ENCODE results near the gene UCHL3. TPM values are rescaled to one million over a fixed set of nuclear protein-coding genes. Genes with fewer than 3 reads are reported as not detected.

Gene UCHL3
- total RNA-seq, 1 donor from 2014 or later: 39.6 TPM

DNA sequence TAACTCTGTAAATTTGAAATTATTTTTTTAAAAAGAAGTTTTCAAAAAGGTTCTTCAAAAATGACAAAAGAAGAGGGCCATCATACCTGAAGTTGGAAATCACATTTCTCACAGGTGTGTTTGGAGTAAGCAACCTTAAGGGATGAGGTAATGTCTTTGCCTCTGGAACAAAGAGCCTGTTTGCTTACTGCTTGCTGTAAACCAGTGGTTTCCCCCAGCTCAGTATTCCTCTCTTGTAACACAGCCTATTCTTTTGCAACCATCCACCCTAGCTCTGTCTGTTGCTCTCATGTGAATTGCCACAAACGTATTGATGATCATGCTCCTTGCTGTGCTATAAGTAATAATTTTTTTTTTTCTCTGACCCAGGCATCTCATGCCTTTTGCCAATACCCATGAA lies 38.1 kb downstream of the UCHL3 start:
- peaks cover 4% of the 10 kb centered on the region for H3K4me1 Mint-ChIP-seq (ENCODE audit: low read depth)
- H3K9me3 Mint-ChIP-seq (ENCODE audit: low read depth): peaks cover 14% of the 10 kb centered on the region
- H3K36me3 Mint-ChIP-seq (ENCODE audit: insufficient read depth): peaks cover 35% of the 10 kb centered on the region
- peak overlapping the region; percentile 78 for H3K27ac Mint-ChIP-seq
- TF ChIP-seq CTCF (IDR thresholded peaks at IDR 0.05; ENCODE audit: unreplicated experiment): no peak
- no peak overlapping the region for H3K4me3 Mint-ChIP-seq (ENCODE audit: low read depth)
- H3K27me3 Mint-ChIP-seq: no peaks in the 10 kb centered on the region
- DNase-seq (ENCODE audit: low spot score, unreplicated experiment): no peak

DNA sequence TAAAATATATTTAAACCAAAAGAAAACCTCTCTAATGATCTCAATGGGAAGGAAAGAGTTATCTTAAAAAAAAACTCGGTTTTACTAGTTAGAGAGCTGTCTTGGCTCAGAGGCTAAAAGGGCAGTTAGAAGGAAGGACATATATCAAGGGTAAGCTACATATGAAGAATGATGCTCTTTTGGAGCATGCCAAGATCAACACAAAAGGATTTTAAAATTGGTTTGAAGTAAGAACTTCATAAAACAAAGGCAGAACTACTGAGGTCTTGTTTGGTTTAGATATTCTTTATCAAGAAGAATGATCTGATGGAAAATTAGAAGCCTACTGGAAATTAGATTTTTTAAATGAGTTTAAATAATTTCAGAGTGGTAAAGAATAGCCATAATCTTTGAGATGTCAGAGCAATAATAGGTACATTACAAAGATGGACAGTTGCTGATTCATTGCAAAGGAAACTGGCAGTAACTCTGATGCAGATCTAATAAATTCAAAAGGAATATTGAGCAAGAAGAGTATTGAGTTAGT lies 47.1 kb downstream of the UCHL3 start:
- no peak for DNase-seq (ENCODE audit: low spot score, unreplicated experiment)
- no peak overlapping the region for H3K4me3 Mint-ChIP-seq (ENCODE audit: low read depth)
- no peaks in the 10 kb centered on the region for H3K27me3 Mint-ChIP-seq
- H3K27ac Mint-ChIP-seq: no peak overlapping the region
- no peaks in the 10 kb centered on the region for H3K9me3 Mint-ChIP-seq (ENCODE audit: low read depth)
- no peak for TF ChIP-seq CTCF (IDR thresholded peaks at IDR 0.05; ENCODE audit: unreplicated experiment)
- H3K4me1 Mint-ChIP-seq (ENCODE audit: low read depth): no peaks in the 10 kb centered on the region
- peaks cover 14% of the 10 kb centered on the region for H3K36me3 Mint-ChIP-seq (ENCODE audit: insufficient read depth)

DNA sequence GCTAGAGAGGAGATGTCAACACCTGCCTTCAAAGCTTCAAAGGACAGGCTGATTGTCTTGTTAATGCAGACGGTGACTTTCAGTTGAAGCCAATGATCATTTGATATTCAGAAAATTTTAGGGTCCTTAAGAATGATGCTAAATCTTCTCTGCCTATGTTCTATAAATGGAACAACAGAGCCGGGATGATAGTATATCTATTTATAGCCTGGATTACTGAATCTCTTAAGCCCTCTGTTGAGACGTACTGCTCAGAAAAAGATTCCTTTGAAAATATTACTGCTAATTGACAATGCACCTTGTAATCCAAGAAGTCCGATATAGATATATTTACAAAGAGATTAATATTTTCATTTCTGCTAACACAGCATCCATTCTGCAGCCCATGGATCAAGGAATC lies 50.8 kb downstream of the UCHL3 start:
- no peak for DNase-seq (ENCODE audit: low spot score, unreplicated experiment)
- TF ChIP-seq CTCF (IDR thresholded peaks at IDR 0.05; ENCODE audit: unreplicated experiment): no peak
- Mint-ChIP-seq H3K4me3 (ENCODE audit: low read depth) (no peak overlapping the region), H3K9me3 (ENCODE audit: low read depth) (no peaks in the 10 kb centered on the region), H3K36me3 (ENCODE audit: insufficient read depth) (peaks cover 12% of the 10 kb centered on the region), H3K27ac (no peak overlapping the region), H3K27me3 (no peaks in the 10 kb centered on the region), H3K4me1 (ENCODE audit: low read depth) (no peaks in the 10 kb centered on the region)

GRCh38 chr13:75603038-75603437 lies 53.4 kb downstream of the UCHL3 start:
- Mint-ChIP-seq H3K27me3 (no peaks in the 10 kb centered on the region), H3K4me3 (ENCODE audit: low read depth) (no peak overlapping the region), H3K27ac (no peak overlapping the region), H3K36me3 (ENCODE audit: insufficient read depth) (peaks cover 10% of the 10 kb centered on the region), H3K4me1 (ENCODE audit: low read depth) (no peaks in the 10 kb centered on the region), H3K9me3 (ENCODE audit: low read depth) (no peaks in the 10 kb centered on the region)
- no peak for TF ChIP-seq CTCF (IDR thresholded peaks at IDR 0.05; ENCODE audit: unreplicated experiment)
- DNase-seq (ENCODE audit: low spot score, unreplicated experiment): no peak

GRCh38 chr13:75607447-75607846 lies 57.9 kb downstream of the UCHL3 start:
- H3K27ac Mint-ChIP-seq: no peak overlapping the region

More at GRCh38 chr13:75607447-75607846, 57.9 kb downstream of the UCHL3 start:
- no peak for TF ChIP-seq CTCF (IDR thresholded peaks at IDR 0.05; ENCODE audit: unreplicated experiment)
- no peak overlapping the region for H3K4me3 Mint-ChIP-seq (ENCODE audit: low read depth)
- H3K36me3 Mint-ChIP-seq (ENCODE audit: insufficient read depth): peaks cover 3% of the 10 kb centered on the region
- H3K4me1 Mint-ChIP-seq (ENCODE audit: low read depth): no peaks in the 10 kb centered on the region
- no peak for DNase-seq (ENCODE audit: low spot score, unreplicated experiment)
- H3K27me3 Mint-ChIP-seq: no peaks in the 10 kb centered on the region
- no peaks in the 10 kb centered on the region for H3K9me3 Mint-ChIP-seq (ENCODE audit: low read depth)

Data from progenitor cell of endocrine pancreas (in vitro differentiated cells).